Body of pancreas (tissue), 4 donors: ENCODE results near the gene PSMD4.

ENCODE experiments used
- CTCF ChIP-seq, 7 experiments: fragments of 450-650 bp in 4 of 7; fragments of 200-600 bp in 3 of 7; sonication (generic) in 3 of 7; IDR thresholded peaks; one replicate each; pipeline ENCODE4 v1.5.1; 2016 to 2019; ENCODE audit warnings: antibody characterized with exemption in 7 of 7
- POLR2A ChIP-seq, 3 donors: fragments of 450-650 bp; IDR thresholded peaks; one replicate each; pipeline ENCODE4 v1.6.1; 2016; ENCODE audit warnings: antibody characterized with exemption in 3 of 3, mild to moderate bottlenecking in 2 of 3

- TF ChIP-seq CTCF (IDR thresholded peaks at IDR 0.05) (no peak), POLR2A (IDR thresholded peaks at IDR 0.05) (no peak)
These were observed 56.5 kb downstream of the PSMD4 start for GRCh38 chr1:151311011-151311410.
